ENCODE data around the gene PLEKHG3. TPM values are rescaled to one million over a fixed set of nuclear protein-coding genes. Genes with fewer than 3 reads are reported as not detected.

PLEKHG3 gene
- total RNA-seq, 1 donor, result 11.2 TPM

DNA sequence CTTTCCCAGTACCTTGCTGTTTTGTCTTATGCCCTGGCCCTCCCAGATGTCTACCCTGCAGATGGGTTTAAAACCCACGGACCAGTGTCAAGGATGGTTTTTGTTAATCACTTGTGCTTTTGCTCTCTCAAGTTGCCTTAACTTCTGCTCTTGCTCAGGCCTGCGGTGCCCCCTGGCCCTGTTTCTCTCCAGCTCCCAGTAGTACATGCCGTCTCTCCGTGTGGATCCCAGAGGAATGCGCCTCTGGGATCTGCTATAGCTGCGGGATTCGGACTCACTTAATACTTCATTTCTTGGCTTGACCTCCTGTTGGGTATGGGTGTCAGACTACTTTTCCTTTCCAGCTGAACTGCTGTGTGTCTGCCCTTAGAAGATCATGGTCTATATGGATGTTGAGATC is 14.5 kb downstream of the PLEKHG3 start:
- TF ChIP-seq, protein P1, sequence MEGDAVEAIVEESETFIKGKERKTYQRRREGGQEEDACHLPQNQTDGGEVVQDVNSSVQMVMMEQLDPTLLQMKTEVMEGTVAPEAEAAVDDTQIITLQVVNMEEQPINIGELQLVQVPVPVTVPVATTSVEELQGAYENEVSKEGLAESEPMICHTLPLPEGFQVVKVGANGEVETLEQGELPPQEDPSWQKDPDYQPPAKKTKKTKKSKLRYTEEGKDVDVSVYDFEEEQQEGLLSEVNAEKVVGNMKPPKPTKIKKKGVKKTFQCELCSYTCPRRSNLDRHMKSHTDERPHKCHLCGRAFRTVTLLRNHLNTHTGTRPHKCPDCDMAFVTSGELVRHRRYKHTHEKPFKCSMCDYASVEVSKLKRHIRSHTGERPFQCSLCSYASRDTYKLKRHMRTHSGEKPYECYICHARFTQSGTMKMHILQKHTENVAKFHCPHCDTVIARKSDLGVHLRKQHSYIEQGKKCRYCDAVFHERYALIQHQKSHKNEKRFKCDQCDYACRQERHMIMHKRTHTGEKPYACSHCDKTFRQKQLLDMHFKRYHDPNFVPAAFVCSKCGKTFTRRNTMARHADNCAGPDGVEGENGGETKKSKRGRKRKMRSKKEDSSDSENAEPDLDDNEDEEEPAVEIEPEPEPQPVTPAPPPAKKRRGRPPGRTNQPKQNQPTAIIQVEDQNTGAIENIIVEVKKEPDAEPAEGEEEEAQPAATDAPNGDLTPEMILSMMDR (IDR thresholded peaks at IDR 0.05; ENCODE audit: insufficient read depth, low read depth, low read length), result no peak

DNA sequence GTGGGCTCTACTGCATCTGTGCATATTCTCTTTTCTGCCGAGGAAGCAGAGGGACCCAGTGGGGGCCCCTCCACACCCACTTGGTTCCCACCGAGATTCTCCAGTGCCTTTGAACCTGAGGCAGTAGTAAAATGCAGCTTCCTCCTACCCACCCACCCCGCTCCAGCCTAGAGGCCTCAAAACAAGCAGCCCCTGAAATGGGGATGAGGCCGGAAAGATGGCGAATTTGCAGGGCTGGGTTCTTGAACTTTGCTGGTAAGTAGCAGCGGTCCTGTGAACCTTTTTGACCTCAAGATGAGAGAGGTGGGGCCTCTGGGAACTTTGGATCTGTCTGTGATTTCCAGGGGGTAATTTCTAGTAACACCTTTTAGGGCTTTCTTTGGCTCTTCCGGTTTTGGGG is 15.4 kb downstream of the PLEKHG3 start:
- TF ChIP-seq, protein P1 (IDR thresholded peaks at IDR 0.05; ENCODE audit: insufficient read depth, low read depth, low read length), result no peak
- DNase-seq (ENCODE audit: low read depth), result no peak

More for the DNA sequence above, 14.5 kb downstream of the PLEKHG3 start:
- no peak overlapping the region for H3K4me3 ChIP-seq (ENCODE audit: low read depth, low read length)
- peak; percentile 40 for DNase-seq (ENCODE audit: low read depth)

DNA sequence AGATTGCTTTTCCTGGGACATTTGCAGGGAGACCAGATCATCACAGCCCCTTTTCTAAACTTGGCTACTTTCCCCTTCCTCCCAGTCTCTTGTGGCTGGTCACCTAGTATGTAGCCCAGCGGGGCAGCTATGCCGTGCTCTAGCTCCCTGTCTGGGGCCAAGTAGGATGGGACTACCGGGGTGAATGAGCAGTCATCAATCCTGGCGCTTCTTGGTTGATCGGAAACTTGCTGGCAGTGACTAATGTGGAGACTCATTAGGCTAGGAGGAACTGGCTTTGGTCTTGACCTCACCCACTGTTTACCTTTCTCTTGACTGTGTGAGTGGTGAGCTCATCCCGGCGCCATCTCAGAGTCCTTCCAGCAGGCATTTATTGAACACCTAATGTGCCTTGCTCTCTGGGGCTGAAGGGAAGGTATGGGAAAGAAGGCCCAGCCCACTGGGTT is 15.9 kb downstream of the PLEKHG3 start:
- H3K4me3 ChIP-seq (ENCODE audit: low read depth, low read length), result no peak overlapping the region
- TF ChIP-seq, protein P1 (IDR thresholded peaks at IDR 0.05; ENCODE audit: insufficient read depth, low read depth, low read length), result no peak
- DNase-seq (ENCODE audit: low read depth), result peak; percentile 77

More for the DNA sequence above, 15.4 kb downstream of the PLEKHG3 start:
- H3K4me3 ChIP-seq (ENCODE audit: low read depth, low read length), result no peak overlapping the region

DNA sequence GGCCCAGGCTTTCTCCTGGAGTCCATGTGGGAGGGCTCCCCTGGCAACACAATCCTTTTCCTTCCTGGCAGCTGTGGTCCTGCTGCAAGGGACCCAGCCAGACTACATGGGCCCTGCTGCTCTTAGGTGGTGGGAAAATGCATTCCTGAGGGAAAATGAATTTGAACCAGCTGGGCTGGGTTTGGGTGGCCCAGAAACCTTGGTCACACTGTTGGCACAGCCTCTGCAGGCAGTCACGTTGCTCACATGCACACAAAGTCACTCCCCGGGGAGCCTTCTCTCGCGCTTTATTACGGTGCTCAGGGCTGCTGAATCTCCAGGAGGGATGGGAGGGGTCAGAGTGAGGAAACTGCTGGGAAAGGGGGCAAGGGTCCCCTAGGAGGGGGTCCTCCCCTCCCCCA is 17.2 kb downstream of the PLEKHG3 start:
- H3K4me3 ChIP-seq (ENCODE audit: low read depth, low read length), result no peak overlapping the region
- TF ChIP-seq, protein P1 (IDR thresholded peaks at IDR 0.05; ENCODE audit: insufficient read depth, low read depth, low read length), result no peak
- DNase-seq (ENCODE audit: low read depth), result peak; percentile 51

DNA sequence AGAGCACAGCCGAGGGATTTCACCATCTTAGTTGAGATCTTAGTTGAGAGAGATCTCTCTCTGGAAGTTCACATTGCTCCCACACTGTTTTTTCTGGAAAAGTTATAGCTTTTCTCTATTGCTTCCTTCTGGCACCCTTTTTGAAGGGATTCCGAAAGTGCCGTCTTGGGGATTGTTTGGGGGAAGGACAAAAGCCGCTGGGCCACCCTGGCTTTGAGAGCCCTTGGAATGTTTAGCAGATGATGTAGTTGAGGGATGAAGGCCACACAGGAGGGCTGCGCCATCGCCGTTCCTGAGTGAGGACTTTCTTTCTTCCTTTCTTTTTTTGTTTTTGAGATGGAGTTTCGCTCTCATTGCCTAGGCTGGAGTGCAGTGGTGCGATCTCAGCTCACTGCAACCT is 17.7 kb downstream of the PLEKHG3 start:
- no peak overlapping the region for H3K4me3 ChIP-seq (ENCODE audit: low read depth, low read length)
- TF ChIP-seq, protein P1 (IDR thresholded peaks at IDR 0.05; ENCODE audit: insufficient read depth, low read depth, low read length), result no peak
- no peak for DNase-seq (ENCODE audit: low read depth)

DNA sequence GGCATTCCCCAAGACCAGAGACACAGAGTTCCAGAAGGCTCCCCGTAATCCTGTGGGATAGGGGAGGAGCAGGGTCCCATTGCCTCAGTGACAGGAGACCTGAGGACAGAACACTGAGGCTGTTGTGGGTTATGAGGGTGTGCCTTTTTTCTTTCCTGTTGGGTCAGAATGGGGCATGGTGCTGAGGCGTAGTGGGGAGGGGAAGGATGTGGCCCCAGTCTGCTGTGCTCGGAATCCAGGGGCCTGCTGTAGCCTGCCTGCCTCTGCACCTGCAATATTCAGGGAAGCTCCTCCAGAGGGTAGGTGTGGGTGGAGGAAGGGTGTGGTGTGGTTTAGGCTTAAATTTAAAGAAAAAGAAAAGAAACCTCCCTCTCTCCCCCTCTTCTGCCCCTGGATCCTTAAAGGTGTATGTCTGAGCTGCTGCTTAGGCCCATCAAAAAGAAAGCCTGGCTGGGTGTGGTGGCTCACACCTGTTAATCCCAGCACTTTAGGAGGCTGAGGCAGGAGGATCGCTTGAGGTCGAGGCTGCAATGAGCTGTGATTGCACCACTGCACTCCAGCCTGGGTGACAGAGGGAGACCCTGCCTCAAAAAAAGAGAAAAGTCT is 18.7 kb downstream of the PLEKHG3 start:
- no peak for DNase-seq (ENCODE audit: low read depth)
- H3K4me3 ChIP-seq (ENCODE audit: low read depth, low read length), result no peak overlapping the region
- TF ChIP-seq, protein P1 (IDR thresholded peaks at IDR 0.05; ENCODE audit: insufficient read depth, low read depth, low read length), result no peak
